Astrocyte of the cerebellum (primary cell): ENCODE results near the gene FLT4.

ENCODE experiments used
- DNase-seq: peaks from one replicate; pipeline ENCODE4 v3.0.0-alpha.2; 2011; ENCODE audit warnings: low read depth
- H3K4me3 ChIP-seq: 2 replicates; pipeline ENCODE4 v1.5.1; 2011; ENCODE audit warnings: mild to moderate bottlenecking, low read depth, low read length, moderate library complexity
- CTCF ChIP-seq: IDR thresholded peaks from 2 replicates; pipeline ENCODE4 v1.5.1; 2012; ENCODE audit warnings: low read length, low read depth, moderate library complexity, mild to moderate bottlenecking; ENCODE audit errors: missing control alignments
- in situ Hi-C: cut with HindIII; loops from 2 replicates; pipeline ENCODE4 v1.10.0; 2017; ENCODE audit warnings: low sequenced_read_pairs

The FLT4 gene

GRCh38 chr5:180626661-180627385 is 22.6 kb downstream of the FLT4 start:
- in situ Hi-C loops: no loop called here
- no peak overlapping the region for H3K4me3 ChIP-seq

GRCh38 chr5:180625791-180626660 is 23.4 kb downstream of the FLT4 start:
- in situ Hi-C loops: no loop called here
- DNase-seq: no peak
- H3K4me3 ChIP-seq: no peak overlapping the region
- no peak for TF ChIP-seq CTCF

More at GRCh38 chr5:180626661-180627385, 22.6 kb downstream of the FLT4 start:
- no peak for TF ChIP-seq CTCF
- DNase-seq: no peak

- DNase-seq: no peak
- TF ChIP-seq CTCF: no peak
- H3K4me3 ChIP-seq: no peak overlapping the region
- in situ Hi-C loops: no loop called here
Measured at GRCh38 chr5:180625125-180625790, 24.1 kb downstream of the FLT4 start.

GRCh38 chr5:180624587-180624986 is 24.8 kb downstream of the FLT4 start:
- DNase-seq: no peak
- no peak overlapping the region for H3K4me3 ChIP-seq
- in situ Hi-C loops: no loop called here
- TF ChIP-seq CTCF: no peak

- no peak overlapping the region for H3K4me3 ChIP-seq
- DNase-seq: no peak
- in situ Hi-C loops: no loop called here
- TF ChIP-seq CTCF: no peak
Measured at GRCh38 chr5:180623844-180624243, 25.6 kb downstream of the FLT4 start.

- no peak for DNase-seq
- no peak for TF ChIP-seq CTCF
- in situ Hi-C loops: no loop called here
- no peak overlapping the region for H3K4me3 ChIP-seq
Measured at GRCh38 chr5:180623411-180623834, 26.0 kb downstream of the FLT4 start.
